SK-N-SH (cell line): ENCODE measurements around the gene GOPC. TPM values are rescaled to one million over a fixed set of nuclear protein-coding genes. Genes with fewer than 3 reads are reported as not detected.

ENCODE experiments used
- CTCF ChIA-PET: fragments of 300-600, 350-600 bp; formaldehyde crosslinking; extraction: SDS; loops from one replicate; lab custom pipeline; 2021; lab: Yijun Ruan, JAX
- POLR2A ChIA-PET: fragments of 350-600 bp; sonication (Branson Sonifier 250); formaldehyde crosslinking; extraction: SDS; loops from one replicate; lab custom pipeline; 2020; ENCODE audit warnings: antibody characterized with exemption, inconsistent platforms; lab: Yijun Ruan, JAX
- DNase-seq: peaks from one replicate; pipeline ENCODE4 v3.0.0; 2012
- H2AFZ ChIP-seq: fragments of 200-600 bp; sonication (generic); 2 replicates; pipeline ENCODE4 v1.8.1; 2016; ENCODE audit warnings: antibody characterized with exemption, mild to moderate bottlenecking, low read depth
- H3F3A ChIP-seq: fragments of 200-600 bp; sonication (generic); replicated peaks from 2 replicates; pipeline ENCODE3; 2016; ENCODE audit warnings: antibody characterized with exemption, mild to moderate bottlenecking; ENCODE audit not compliant: insufficient read depth
- H3K27ac ChIP-seq, 2 experiments: fragments of 200-500 bp in 1 of 2; fragments of 200-600 bp in 1 of 2; sonication (Bioruptor generic) in 1 of 2; sonication (generic), shearing (Covaris generic) in 1 of 2; 2 replicates each; pipeline versions ENCODE4 v1.5.1 to v1.6.1; 2014 to 2016; ENCODE audit warnings: low read depth in 2 of 2, inconsistent platforms in 1 of 2, low read length in 1 of 2, mild to moderate bottlenecking in 1 of 2, mixed read lengths in 1 of 2
- H3K27me3 ChIP-seq: fragments of 200-600 bp; sonication (generic), shearing (Covaris generic); 2 replicates; pipeline ENCODE4 v1.6.1; 2016; ENCODE audit warnings: mixed run types; ENCODE audit not compliant: insufficient read depth
- H3K36me3 ChIP-seq, 2 experiments: fragments of 200-500 bp in 1 of 2; fragments of 200-600 bp in 1 of 2; sonication (Bioruptor generic) in 1 of 2; sonication (generic) in 1 of 2; replicated peaks in 1 of 2; 2 replicates each; pipeline versions ENCODE3 to v1.5.1; 2014 to 2016; ENCODE audit warnings: low read length in 1 of 2, mild to moderate bottlenecking in 1 of 2; ENCODE audit not compliant: insufficient read depth in 2 of 2, control insufficient read depth in 1 of 2
- H3K4me1 ChIP-seq, 2 experiments: fragments of 200-500 bp in 1 of 2; fragments of 200-600 bp in 1 of 2; sonication (Bioruptor generic) in 1 of 2; sonication (generic), shearing (Covaris generic) in 1 of 2; 2 replicates each; pipeline versions ENCODE4 v1.5.1 to v1.6.1; 2014 to 2016; ENCODE audit warnings: low read depth in 1 of 2, low read length in 1 of 2, mixed run types in 1 of 2; ENCODE audit not compliant: insufficient read depth in 2 of 2, control insufficient read depth in 1 of 2
- H3K4me2 ChIP-seq: fragments of 200-600 bp; sonication (generic), shearing (Covaris generic); 2 replicates; pipeline ENCODE4 v1.6.1; 2017; ENCODE audit warnings: mixed run types
- H3K4me3 ChIP-seq, 2 experiments: fragments of 200-500 bp in 1 of 2; fragments of 200-600 bp in 1 of 2; sonication (Bioruptor generic) in 1 of 2; sonication (generic), shearing (Covaris generic) in 1 of 2; 2 replicates each; pipeline versions ENCODE4 v1.5.1 to v1.8.1; 2014 to 2016; ENCODE audit warnings: low read depth in 2 of 2, inconsistent platforms in 1 of 2, low read length in 1 of 2, mild to moderate bottlenecking in 1 of 2, mixed read lengths in 1 of 2, moderate library complexity in 1 of 2
- H3K79me2 ChIP-seq: fragments of 200-600 bp; sonication (generic); 2 replicates; pipeline ENCODE4 v1.8.1; 2017; ENCODE audit warnings: mild to moderate bottlenecking; ENCODE audit not compliant: insufficient read depth
- H3K9ac ChIP-seq: fragments of 200-600 bp; sonication (generic); 2 replicates; pipeline ENCODE4 v1.6.1; 2017; ENCODE audit warnings: mixed run types
- H3K9me2 ChIP-seq: fragments of 200-600 bp; sonication (generic); 2 replicates; pipeline ENCODE4 v1.6.1; 2017; ENCODE audit warnings: mixed run types
- H3K9me3 ChIP-seq: fragments of 200-600 bp; sonication (generic); 2 replicates; pipeline ENCODE4 v1.6.1; 2017; ENCODE audit warnings: mixed run types, mild to moderate bottlenecking, moderate library complexity
- H4K20me1 ChIP-seq: fragments of 200-600 bp; sonication (generic); 2 replicates; pipeline ENCODE4 v1.6.1; 2017; ENCODE audit warnings: mild to moderate bottlenecking, mixed run types; ENCODE audit not compliant: insufficient read depth
- ELF1 ChIP-seq: IDR thresholded peaks from 2 replicates; pipeline ENCODE4 v1.4.0; 2012
- EP300 ChIP-seq, 2 experiments: IDR thresholded peaks; 2 replicates each; pipeline versions ENCODE4 v1.4.0 to v1.6.1; 2012; ENCODE audit warnings: borderline replicate concordance in 1 of 2, low read depth in 1 of 2, low read length in 1 of 2
- EZH2phosphoT487 ChIP-seq: fragments of 200-600 bp; sonication (generic); IDR thresholded peaks from 2 replicates; pipeline ENCODE4 v1.6.1; 2017; ENCODE audit warnings: low read depth, mixed run types, mild to moderate bottlenecking, antibody characterized with exemption, moderate library complexity, borderline replicate concordance
- FOSL2 ChIP-seq: IDR thresholded peaks from 2 replicates; pipeline ENCODE4 v1.4.0; 2012; ENCODE audit warnings: low read depth, mild to moderate bottlenecking, moderate library complexity, borderline replicate concordance
- FOXJ3 ChIP-seq: sonication (generic); formaldehyde crosslinking; IDR thresholded peaks from 2 replicates; pipeline ENCODE4 v1.5.1; 2020; ENCODE audit warnings: mild to moderate bottlenecking, missing genetic modification reagents
- GABPA ChIP-seq: IDR thresholded peaks from 2 replicates; pipeline ENCODE4 v1.4.0; 2012; ENCODE audit warnings: low read depth, mild to moderate bottlenecking
- JUND ChIP-seq: IDR thresholded peaks from 2 replicates; pipeline ENCODE4 v1.4.0; 2012
- MEF2A ChIP-seq: IDR thresholded peaks from 2 replicates; pipeline ENCODE4 v1.4.0; 2012; ENCODE audit warnings: low read depth, borderline replicate concordance
- MXI1 ChIP-seq: IDR thresholded peaks from 2 replicates; pipeline ENCODE4 v1.6.1; 2012; ENCODE audit warnings: mild to moderate bottlenecking, low read depth, low read length, improper control_type of control experiment
- NFIC ChIP-seq: IDR thresholded peaks from 2 replicates; pipeline ENCODE4 v1.4.0; 2012; ENCODE audit warnings: borderline replicate concordance
- RAD21 ChIP-seq: IDR thresholded peaks from 2 replicates; pipeline ENCODE4 v1.6.1; 2012; ENCODE audit warnings: mild to moderate bottlenecking, low read length
- RCOR1 ChIP-seq: fragments of 150-350 bp; IDR thresholded peaks from 2 replicates; pipeline ENCODE4 v1.6.1; 2017; ENCODE audit warnings: antibody characterized with exemption, low read length
- RXRA ChIP-seq: IDR thresholded peaks from 2 replicates; pipeline ENCODE4 v1.4.0; 2012; ENCODE audit warnings: low read depth, mild to moderate bottlenecking, borderline replicate concordance
- SIN3A ChIP-seq: IDR thresholded peaks from 2 replicates; pipeline ENCODE4 v1.6.1; 2012; ENCODE audit warnings: low read depth, mild to moderate bottlenecking, low read length, moderate library complexity, borderline replicate concordance
- SMC3 ChIP-seq: IDR thresholded peaks from 2 replicates; pipeline ENCODE4 v1.6.1; 2012; ENCODE audit warnings: low read depth, low read length, improper control_type of control experiment
- TCF12 ChIP-seq: IDR thresholded peaks from 2 replicates; pipeline ENCODE4 v1.4.0; 2012
- WGBS: methylation state at CpG from one replicate; pipeline ENCODE4 v1.1.6; 2017; ENCODE audit warnings: low lambda C conversion rate; 5-methylcytosine and 5-hydroxymethylcytosine counted together
- polyA plus RNA-seq, 3 experiments: library from polyadenylated mRNA; depleted of rRNA; stranded (reverse); fragments of >200 nt; gene quantifications; 2 replicates each; pipeline ENCODE4 v1.2.3, GENCODE V29; 2012
- TF ChIP-seq, protein P1 (sequence below): IDR thresholded peaks from 2 replicates; pipeline ENCODE4 v1.6.1; 2012; ENCODE audit warnings: mild to moderate bottlenecking, low read depth, low read length, moderate library complexity
- TF ChIP-seq, protein P2 (sequence below): fragments of 150-350 bp; IDR thresholded peaks from 2 replicates; pipeline ENCODE4 v1.6.1; 2017; ENCODE audit warnings: antibody characterized with exemption, low read length, low read depth, borderline replicate concordance

The GOPC gene
- polyA plus RNA-seq, 1 of the 3 experiments (the other 2 are of a cell fraction) = 20.8 TPM

DNA sequence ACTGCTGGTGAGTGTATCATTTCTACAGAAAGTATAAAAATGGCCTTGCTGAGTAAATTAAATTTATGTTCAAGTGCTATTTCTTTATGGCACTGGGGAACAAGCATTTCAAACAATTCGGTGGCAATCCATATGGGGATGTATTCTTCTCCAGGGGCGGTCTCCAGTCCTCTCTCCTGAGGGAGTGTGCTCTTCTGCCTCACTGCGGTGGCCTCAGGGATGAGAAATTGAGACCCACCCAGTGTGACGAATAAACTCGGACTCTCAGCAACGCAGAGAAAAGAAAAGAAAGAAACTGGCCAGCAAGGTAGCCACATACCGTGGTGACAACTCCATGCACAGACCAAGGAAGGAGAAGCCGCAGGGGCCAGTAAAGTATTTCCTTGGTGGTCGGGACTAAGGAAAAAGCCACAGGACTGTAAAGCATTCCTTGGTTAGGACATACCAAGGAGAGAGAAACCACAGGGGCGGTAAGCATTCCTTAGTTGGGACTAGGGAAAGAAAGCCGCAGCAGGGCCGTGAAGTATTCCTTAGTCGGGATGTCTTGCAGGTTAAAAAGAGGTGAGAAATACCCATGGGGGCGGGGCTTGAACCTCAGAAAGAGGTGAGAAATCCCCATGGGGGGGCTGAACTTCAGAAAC is 13.6 kb upstream of the GOPC start:
- ChIA-PET CTCF (no interaction called here), POLR2A (no interaction called here)
- Histone ChIP-seq H3K79me2 (no peaks in the 10 kb centered on the region), H3K27ac (no peak overlapping the region), H2AFZ (no peak overlapping the region), H3K9ac (no peak overlapping the region), H3K4me3 (no peak overlapping the region), H3K36me3 (no peaks in the 10 kb centered on the region), H3K4me2 (no peak overlapping the region), H3K4me1 (no peaks in the 10 kb centered on the region), H3K9me2 (no peaks in the 10 kb centered on the region), H4K20me1 (no peaks in the 10 kb centered on the region), H3F3A (no peaks in the 10 kb centered on the region), H3K27me3 (no peaks in the 10 kb centered on the region), H3K9me3 (no peaks in the 10 kb centered on the region)
- no peak for TF ChIP-seq GABPA
- no peak for TF ChIP-seq FOXJ3 (CRISPR knock-in tag)
- no peak for TF ChIP-seq EP300 (IDR thresholded peaks at IDR 0.05; ENCODE audit: borderline replicate concordance in 1 of 2, low read depth in 1 of 2, low read length in 1 of 2)
- TF ChIP-seq JUND = no peak
- TF ChIP-seq SMC3 = no peak
- TF ChIP-seq ELF1 = no peak
- no peak for TF ChIP-seq MEF2A
- TF ChIP-seq, protein P1, sequence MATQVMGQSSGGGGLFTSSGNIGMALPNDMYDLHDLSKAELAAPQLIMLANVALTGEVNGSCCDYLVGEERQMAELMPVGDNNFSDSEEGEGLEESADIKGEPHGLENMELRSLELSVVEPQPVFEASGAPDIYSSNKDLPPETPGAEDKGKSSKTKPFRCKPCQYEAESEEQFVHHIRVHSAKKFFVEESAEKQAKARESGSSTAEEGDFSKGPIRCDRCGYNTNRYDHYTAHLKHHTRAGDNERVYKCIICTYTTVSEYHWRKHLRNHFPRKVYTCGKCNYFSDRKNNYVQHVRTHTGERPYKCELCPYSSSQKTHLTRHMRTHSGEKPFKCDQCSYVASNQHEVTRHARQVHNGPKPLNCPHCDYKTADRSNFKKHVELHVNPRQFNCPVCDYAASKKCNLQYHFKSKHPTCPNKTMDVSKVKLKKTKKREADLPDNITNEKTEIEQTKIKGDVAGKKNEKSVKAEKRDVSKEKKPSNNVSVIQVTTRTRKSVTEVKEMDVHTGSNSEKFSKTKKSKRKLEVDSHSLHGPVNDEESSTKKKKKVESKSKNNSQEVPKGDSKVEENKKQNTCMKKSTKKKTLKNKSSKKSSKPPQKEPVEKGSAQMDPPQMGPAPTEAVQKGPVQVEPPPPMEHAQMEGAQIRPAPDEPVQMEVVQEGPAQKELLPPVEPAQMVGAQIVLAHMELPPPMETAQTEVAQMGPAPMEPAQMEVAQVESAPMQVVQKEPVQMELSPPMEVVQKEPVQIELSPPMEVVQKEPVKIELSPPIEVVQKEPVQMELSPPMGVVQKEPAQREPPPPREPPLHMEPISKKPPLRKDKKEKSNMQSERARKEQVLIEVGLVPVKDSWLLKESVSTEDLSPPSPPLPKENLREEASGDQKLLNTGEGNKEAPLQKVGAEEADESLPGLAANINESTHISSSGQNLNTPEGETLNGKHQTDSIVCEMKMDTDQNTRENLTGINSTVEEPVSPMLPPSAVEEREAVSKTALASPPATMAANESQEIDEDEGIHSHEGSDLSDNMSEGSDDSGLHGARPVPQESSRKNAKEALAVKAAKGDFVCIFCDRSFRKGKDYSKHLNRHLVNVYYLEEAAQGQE = no peak
- TF ChIP-seq FOSL2 = no peak
- TF ChIP-seq RAD21 = no peak
- TF ChIP-seq NFIC = no peak
- no peak for TF ChIP-seq TCF12
- TF ChIP-seq EZH2phosphoT487 = no peak
- TF ChIP-seq, protein P2, sequence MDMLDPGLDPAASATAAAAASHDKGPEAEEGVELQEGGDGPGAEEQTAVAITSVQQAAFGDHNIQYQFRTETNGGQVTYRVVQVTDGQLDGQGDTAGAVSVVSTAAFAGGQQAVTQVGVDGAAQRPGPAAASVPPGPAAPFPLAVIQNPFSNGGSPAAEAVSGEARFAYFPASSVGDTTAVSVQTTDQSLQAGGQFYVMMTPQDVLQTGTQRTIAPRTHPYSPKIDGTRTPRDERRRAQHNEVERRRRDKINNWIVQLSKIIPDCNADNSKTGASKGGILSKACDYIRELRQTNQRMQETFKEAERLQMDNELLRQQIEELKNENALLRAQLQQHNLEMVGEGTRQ = no peak
- TF ChIP-seq RCOR1 = no peak
- no peak for TF ChIP-seq RXRA
- TF ChIP-seq SIN3A = no peak
- no peak for TF ChIP-seq MXI1
- WGBS = 47% methylated on average over 14 of the region's 14 CpGs
- DNase-seq = no peak
